NCI-H774 (cell line): ENCODE measurements around the gene IRAK3.
"Not testable (repeated sequence)": the region's sequence is repeated elsewhere in the genome, so short reads cannot be mapped to it uniquely, and the experiment has no call there.

ENCODE experiments used
- DNase-seq: peaks from one replicate; lab custom pipeline; 2025; lab: John Stamatoyannopoulos, UW

The IRAK3 gene

DNA sequence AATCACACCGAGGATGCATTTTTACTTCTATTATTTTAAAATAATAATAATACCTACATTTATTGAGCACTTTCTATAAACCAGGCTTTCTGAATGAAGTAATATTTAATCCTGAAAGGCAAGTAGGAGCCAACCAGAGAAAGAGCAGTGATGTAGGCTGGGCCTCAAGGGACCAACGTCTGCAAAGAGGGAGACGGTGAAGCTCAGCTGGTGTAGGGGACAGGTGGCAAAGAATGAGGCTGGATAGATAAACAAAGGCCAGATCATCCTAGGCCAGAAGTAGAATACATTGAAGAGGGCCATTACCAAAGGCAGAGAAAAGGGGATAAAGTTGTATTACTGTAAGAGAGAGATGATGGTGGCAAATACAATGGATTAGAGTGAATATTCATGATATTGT is 18.4 kb upstream of the IRAK3 start:
- DNase-seq: no peak

- DNase-seq: not testable (repeated sequence)
These were observed 14.4 kb upstream of the IRAK3 start for GRCh38 chr12:66174391-66175325.

DNA sequence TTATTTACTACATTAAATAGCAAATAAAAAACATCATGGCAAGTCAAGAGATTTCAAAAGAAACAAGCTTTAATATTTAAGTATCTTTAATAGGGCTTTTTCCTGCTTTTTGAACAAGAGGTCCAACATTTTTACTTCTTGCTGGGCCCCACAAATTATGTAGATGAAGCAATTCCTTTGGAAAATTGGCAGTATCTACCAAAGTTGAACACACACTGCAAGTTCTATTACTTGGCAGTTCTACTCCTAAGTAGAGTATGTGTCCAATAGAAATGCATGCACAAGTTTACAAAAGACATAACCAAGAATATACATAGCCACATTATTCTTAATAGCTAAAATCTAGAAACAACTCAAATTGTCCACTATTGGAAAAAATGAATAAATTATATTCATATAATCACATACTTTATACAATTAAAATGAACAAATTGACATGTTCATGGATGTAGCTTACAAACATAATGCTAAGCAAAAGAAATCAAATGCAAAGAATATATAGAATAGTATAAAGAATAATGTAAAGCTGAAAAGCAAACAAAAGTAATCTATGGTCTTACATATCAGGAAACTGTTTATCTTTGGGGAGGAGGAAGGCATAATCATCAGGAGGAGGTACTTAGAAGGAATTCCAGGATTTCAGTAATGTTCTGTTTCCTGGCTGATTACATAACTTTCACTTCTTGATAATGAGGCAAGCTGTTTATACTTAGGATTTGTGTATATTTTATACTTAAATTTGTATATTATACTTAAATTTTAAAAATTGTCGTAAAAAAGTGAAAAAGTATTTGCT is 12.7 kb upstream of the IRAK3 start:
- no peak for DNase-seq

DNA sequence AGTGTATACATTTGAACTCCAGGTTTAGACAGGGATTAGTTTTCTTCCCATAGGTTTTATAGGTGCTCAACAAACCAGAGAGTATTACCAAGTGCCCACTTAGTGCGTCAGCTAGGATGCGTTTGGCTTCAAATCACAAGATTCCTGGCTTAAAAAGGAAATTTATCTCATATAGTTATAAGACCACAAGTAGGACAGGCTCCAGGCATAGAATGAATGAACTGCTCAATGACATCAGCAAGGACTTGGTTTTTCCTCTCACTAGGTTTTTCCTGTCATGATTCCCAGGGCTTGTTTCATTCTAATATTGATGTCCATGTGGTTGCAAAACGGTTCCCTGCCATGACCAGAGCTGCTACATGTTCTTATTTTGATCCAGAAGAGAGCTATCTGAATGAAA is 6.1 kb upstream of the IRAK3 start:
- no peak for DNase-seq

DNA sequence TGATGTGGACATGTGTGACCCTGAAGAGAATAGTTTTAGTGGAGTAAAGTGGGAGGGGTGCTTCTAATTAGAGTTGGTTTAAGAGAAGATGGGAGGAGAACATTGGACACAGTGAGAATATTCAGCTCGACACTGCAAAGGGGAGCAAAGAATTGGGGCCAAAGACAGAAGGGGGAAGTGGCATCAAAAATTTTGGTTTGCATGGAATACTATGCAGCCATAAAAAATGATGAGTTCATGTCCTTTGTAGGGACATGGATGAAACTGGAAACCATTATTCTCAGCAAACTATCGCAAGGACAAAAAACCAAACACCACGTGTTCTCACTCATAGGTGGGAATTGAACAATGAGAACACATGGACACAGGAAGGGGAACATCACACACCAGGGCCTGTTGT is 4.2 kb upstream of the IRAK3 start:
- not testable (repeated sequence) for DNase-seq

GRCh38 chr12:66187036-66187435 is 2.0 kb upstream of the IRAK3 start:
- no peak for DNase-seq

DNA sequence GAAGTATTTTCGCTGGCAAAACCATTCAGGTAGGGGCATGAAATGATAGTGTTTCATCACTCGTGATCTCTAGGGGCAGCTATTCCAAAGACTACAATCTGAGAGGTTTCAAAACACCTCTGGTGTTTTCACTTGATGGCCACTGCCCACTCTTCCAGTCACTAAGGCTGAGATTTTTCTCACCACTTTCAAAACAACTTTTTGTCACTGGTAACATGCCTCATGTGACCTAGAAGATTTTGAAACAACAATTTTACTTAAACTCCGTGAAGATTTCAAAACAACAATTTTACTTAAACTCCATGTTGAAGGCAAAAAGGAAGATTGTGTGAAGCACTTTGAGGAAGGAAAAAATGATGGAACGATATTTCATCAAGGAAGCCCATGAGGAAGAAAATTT is 1.2 kb upstream of the IRAK3 start:
- DNase-seq: no peak

DNA sequence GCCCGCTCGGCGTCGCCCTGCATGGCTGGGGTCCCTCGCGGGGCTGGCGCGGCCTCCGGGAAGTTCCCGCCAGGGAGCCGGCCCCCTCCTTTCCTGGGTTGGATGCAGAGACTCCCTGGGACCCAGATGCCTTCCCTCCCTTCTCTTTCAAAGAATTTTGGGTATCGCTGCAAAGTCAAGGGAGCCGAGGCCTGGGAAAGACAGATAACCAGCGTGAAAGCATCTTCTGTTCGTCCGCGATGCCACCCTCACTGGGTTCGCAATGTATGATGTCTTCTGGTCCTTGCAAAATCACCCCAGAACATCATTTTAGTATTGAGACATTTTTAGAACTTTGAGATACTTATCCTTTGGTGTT is 451 bp downstream of the IRAK3 start:
- no peak for DNase-seq

DNA sequence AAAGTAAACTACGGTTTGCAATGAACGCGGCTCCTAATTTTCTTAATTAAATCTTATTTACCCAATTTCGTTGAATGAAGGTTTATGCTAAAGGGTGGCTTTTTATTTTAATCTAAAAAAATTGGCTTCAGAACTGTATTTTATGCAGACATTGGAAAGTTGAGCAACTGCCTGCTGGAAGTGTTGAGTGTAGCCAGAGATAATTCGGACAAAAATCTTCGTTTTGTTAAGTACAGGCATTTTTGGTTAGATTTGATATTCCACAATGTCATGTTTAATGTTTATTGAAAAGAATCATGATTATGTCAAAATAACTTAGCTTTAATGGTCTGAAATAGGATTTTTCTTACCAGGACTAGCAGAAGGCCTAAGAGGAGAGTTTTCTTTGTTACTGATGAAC is 875 bp downstream of the IRAK3 start:
- DNase-seq: no peak

DNA sequence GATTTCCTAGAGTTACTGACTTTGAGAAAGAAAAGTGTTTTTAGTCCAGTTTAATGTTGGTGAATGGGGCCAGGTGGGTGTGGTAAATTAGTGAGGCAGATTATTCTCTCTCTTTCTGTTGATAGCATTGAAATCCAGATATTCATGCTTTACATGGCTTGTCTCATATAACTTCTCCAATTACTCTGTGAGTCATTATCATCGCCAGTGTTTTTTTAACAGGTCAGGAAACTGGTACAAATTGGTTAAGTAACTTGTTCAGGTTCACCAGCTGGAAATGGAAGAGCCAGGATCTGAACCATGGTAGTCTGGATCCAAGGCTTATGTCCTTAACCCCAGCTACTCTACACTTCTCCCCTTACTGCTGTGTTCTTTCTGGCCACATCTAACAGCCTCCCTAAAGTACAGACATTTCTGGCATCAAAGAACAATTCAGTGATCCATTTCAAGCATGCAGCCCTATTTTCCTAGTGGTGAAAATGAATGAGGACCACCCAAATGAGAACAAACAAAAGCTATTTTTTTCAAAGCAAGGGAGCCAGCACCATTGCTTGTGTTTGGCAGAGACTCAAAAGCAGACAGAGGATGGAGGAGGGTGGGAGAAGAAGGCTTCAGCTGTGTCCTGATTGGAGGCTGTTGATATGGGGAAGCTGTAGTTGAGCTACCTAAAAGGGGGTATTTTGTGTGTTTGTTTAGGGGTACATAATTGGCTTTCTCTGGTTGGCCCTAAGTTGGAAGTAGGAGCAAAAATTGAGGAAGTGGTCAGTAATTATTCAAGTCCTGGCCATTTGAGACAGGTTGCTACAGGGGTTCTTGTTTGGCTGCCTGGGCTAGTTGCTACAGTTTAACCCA is 1.7 kb downstream of the IRAK3 start:
- peak; percentile 35 for DNase-seq

DNA sequence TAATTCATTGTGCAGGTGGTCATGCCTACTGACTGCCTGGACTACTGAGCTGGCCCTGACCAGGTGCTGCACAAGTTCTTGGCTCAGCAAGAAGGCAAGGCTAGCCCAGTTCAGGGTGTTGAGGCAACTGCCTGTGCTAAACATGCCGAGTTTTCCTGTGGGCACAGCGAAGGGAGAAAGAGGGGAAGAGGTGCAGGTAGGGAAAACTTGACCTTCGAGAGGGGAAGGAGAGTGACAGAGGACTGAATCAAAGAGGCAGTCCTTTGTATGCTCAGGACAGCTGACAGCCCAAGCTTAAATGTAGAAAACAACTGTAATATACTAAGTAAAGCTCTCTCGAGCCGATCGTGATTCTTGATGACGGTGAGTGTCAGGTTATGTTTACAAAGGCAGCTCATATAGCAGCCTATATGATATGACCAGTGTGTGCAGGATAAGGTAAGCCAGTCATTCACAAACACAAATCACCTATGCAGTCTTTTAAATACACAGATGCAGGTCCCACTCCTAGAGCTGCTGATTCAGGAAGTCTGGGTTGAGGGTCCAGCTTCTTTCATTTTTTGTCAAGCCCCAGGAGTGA is 2.6 kb downstream of the IRAK3 start:
- DNase-seq: peak; percentile 50

GRCh38 chr12:66194122-66194521 is 5.1 kb downstream of the IRAK3 start:
- DNase-seq: no peak

- no peak for DNase-seq
These were observed 6.2 kb downstream of the IRAK3 start for GRCh38 chr12:66195242-66195641.

- DNase-seq: no peak
These were observed 7.8 kb downstream of the IRAK3 start for GRCh38 chr12:66196806-66197205.

- DNase-seq: no peak
These were observed 8.5 kb downstream of the IRAK3 start for GRCh38 chr12:66197495-66197921.

DNA sequence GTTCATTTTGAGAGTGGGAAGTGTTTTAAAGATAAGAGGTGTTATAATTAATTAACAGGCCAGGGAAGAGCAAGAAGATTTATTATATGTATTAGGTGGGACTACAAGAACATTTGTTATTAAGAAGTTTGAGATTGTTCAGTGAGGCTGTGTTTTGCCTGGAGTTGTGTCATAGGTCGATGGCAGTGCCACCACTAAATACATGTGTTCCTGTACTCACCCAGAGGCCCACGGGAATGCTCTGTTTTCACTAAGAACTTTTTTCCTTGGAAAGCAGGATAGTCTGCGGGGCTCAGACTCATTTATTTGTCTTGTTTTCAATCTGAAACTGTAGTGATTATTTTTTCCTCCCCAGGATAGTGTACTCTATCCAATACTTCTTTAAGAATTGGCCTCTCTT is 10.1 kb downstream of the IRAK3 start:
- DNase-seq: no peak

DNA sequence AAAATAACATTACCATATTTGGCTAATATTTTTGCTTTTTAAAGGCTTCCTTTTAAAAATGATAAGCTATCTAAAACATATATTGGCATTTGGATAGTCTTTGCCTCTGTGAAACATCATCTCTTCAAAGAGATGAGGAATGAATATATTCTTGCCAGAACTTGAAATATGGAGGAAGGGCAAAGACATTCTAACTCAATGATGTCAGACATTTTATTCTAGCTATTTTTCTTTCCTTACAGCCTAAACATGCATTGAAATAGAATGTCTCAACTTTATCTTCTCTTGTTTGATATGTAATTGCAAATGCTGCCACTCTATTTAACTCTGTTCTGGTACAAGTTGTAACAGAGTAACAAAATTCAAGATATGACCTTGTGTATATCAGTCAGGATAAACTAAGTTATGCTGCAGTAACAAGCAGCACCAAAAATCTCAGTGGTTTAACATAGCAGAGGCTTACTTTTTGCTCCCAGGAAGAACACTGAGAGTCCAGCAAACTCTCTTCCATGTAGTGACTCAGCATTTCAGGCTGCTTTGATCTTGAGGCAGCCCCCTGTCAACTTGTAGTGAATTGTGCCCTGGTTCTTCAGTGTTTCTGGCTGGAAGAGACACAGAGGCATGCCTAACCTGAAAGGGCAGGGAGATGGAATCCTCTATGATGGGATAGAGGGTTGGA is 11.0 kb downstream of the IRAK3 start:
- no peak for DNase-seq

- DNase-seq: no peak
These were observed 14.8 kb downstream of the IRAK3 start for GRCh38 chr12:66203820-66204219.

DNA sequence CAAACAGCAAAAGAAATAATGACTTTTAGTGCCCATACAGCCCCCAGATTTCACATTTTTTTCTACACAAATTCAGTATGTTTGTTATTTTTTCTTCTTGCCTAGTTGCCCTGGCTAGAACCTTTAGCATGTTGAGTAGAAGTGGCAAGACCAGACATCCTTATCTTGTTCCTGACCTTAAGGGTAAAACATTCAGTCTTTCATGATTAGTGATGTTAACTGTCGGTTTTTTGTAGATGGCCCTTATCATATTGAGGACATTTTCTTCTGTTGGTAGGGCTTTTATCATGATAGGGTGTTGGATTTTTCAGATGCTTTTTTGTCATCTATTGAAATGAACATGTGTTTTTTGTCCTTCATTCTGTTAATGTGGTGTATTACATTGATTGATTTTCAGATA is 17.1 kb downstream of the IRAK3 start:
- DNase-seq: no peak

DNA sequence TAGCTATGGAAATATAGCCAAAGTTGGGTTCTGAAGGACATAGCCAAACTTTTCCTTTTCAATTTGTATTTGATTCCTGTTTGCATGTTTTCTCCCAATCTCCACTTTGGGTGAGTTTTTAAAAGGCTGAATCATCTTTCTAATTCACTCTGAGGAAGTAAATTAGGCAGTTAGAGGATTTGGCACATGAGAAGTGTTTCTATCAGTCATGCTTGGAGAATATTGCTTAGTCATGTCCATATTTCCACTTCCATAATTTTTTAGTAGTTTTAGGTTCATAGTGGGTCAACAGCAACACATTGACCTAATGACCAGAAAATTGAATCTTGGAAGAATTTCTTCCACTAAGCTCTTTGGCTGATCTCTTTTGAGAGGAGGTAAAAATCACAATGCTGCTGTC is 21.8 kb downstream of the IRAK3 start:
- no peak for DNase-seq

- not testable (repeated sequence) for DNase-seq
These were observed 22.6 kb downstream of the IRAK3 start for GRCh38 chr12:66211573-66211972.
